T-helper 1 cell treated with Interleukin-12 subunit alpha and Interleukin-12 subunit beta and Interleukin-4 antibody, amounts not matched to agents 30 μg/mL and 1 μg/mL, for 36 hours (primary cell): ENCODE data around the gene PRPF40A.

Experiments
- H3K27ac Mint-ChIP-seq: one replicate; pipeline ENCODE4 v1.8.0; 2021; ENCODE audit warnings: mild to moderate bottlenecking, mixed read lengths
- H3K27me3 Mint-ChIP-seq: one replicate; pipeline ENCODE4 v1.8.0; 2021; ENCODE audit warnings: low read depth, mixed read lengths
- H3K36me3 Mint-ChIP-seq: one replicate; pipeline ENCODE4 v1.8.0; 2021; ENCODE audit warnings: low read depth, mixed read lengths
- H3K4me1 Mint-ChIP-seq: one replicate; pipeline ENCODE4 v1.8.0; 2021; ENCODE audit warnings: low read depth, mixed read lengths
- H3K4me3 Mint-ChIP-seq: one replicate; pipeline ENCODE4 v1.8.0; 2021; ENCODE audit warnings: mild to moderate bottlenecking, moderate library complexity, mixed read lengths
- H3K9me3 Mint-ChIP-seq: one replicate; pipeline ENCODE4 v1.8.0; 2021; ENCODE audit warnings: mixed read lengths

PRPF40A gene

GRCh38 chr2:152606941-152607340 lies 110.3 kb downstream of the PRPF40A start:
- Mint-ChIP-seq H3K27ac (no peak overlapping the region), H3K27me3 (no peaks in the 10 kb centered on the region), H3K36me3 (no peaks in the 10 kb centered on the region), H3K9me3 (no peaks in the 10 kb centered on the region), H3K4me3 (no peak overlapping the region), H3K4me1 (peaks cover 9% of the 10 kb centered on the region)

- Mint-ChIP-seq H3K9me3 (no peaks in the 10 kb centered on the region), H3K4me3 (no peak overlapping the region), H3K36me3 (no peaks in the 10 kb centered on the region), H3K27me3 (no peaks in the 10 kb centered on the region), H3K4me1 (peaks cover 5% of the 10 kb centered on the region), H3K27ac (no peak overlapping the region)
These were observed 111.2 kb downstream of the PRPF40A start for GRCh38 chr2:152606081-152606480.

GRCh38 chr2:152603166-152603565 lies 114.1 kb downstream of the PRPF40A start:
- Mint-ChIP-seq H3K27ac (no peak overlapping the region), H3K27me3 (no peaks in the 10 kb centered on the region), H3K9me3 (no peaks in the 10 kb centered on the region), H3K36me3 (no peaks in the 10 kb centered on the region), H3K4me1 (peaks cover 5% of the 10 kb centered on the region), H3K4me3 (no peak overlapping the region)

- H3K9me3 Mint-ChIP-seq = no peaks in the 10 kb centered on the region
- H3K27ac Mint-ChIP-seq = no peak overlapping the region
- peaks cover 5% of the 10 kb centered on the region for H3K4me1 Mint-ChIP-seq
- H3K27me3 Mint-ChIP-seq = no peaks in the 10 kb centered on the region
- H3K4me3 Mint-ChIP-seq = no peak overlapping the region
- H3K36me3 Mint-ChIP-seq = no peaks in the 10 kb centered on the region
These were observed 114.5 kb downstream of the PRPF40A start for GRCh38 chr2:152602750-152603149.
